ENCODE data around the gene MRPL40. TPM values are rescaled to one million over a fixed set of nuclear protein-coding genes. Genes with fewer than 3 reads are reported as not detected.
A peak's percentile ranks its signal among the peaks of the same experiment; 100 is the strongest.

The MRPL40 gene
- polyA plus RNA-seq, 4 donors, result 25.2 to 33.5 (median 28.9) TPM

DNA sequence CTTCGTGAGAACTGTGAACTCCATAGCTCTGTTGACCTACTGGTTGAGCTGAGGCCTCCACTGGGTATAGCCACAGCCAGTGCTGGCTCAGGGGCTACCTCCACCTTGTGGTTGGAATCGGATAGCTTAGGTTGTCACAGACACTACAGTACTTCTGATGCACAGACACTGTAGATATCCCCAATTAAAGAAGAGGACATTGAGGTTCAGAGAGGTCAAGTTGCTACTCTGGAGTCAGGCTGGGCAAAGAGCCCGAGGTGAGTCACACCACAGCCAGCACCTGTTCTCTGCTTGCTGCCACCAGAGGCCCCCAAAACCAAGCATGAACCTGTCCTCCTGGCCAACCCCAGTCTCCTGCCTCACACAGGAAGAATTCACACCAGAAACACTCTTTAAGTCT lies 41.2 kb downstream of the MRPL40 start:
- DNase-seq (no peak), FAIRE-seq (no peak)
- Histone ChIP-seq H3K9me3 (ENCODE audit: control insufficient read depth in 2 of 2, insufficient read depth in 1 of 2, low read depth in 1 of 2, low read length in 1 of 2) (no peaks in the 10 kb centered on the region), H3K27ac (ENCODE audit: low read depth in 1 of 3, low read length in 2 of 3) (no peak overlapping the region), H3K36me3 (ENCODE audit: control insufficient read depth in 3 of 3, insufficient read depth in 2 of 3, low read depth in 1 of 3, low read length in 3 of 3) (peaks cover 20 to 63% (median 21%) of the 10 kb centered on the region in 3 donors), H3K27me3 (ENCODE audit: control insufficient read depth in 3 of 3, insufficient read depth in 3 of 3, low read length in 3 of 3) (no peaks in the 10 kb centered on the region), H3K4me1 (ENCODE audit: control insufficient read depth in 3 of 3, insufficient read depth in 2 of 3, low read depth in 1 of 3, low read length in 2 of 3) (peaks cover 0 to 4% (median 0%) of the 10 kb centered on the region in 3 donors), H3K4me3 (ENCODE audit: low read depth in 1 of 3, low read length in 3 of 3) (no peak overlapping the region)
- WGBS, 3 donors, result 70 to 84% (median 79%) methylated on average over 3 of the region's 3 CpGs

- FAIRE-seq, result no peak
- peaks cover 8 to 39% (median 19%) of the 10 kb centered on the region in 3 donors for H3K36me3 ChIP-seq (ENCODE audit: control insufficient read depth in 3 of 3, insufficient read depth in 2 of 3, low read depth in 1 of 3, low read length in 3 of 3)
- 75 to 84% (median 81%) methylated on average over 3 of the region's 3 CpGs for WGBS, 3 donors
Measured at GRCh38 chr22:19476023-19476422, 43.7 kb downstream of the MRPL40 start.

GRCh38 chr22:19477321-19478044 lies 45.1 kb downstream of the MRPL40 start:
- Histone ChIP-seq H3K4me3 (ENCODE audit: low read depth in 1 of 3, low read length in 3 of 3) (peak overlapping the region in 2 of 3 donors; percentile 66 to 68), H3K4me1 (ENCODE audit: control insufficient read depth in 3 of 3, insufficient read depth in 2 of 3, low read depth in 1 of 3, low read length in 2 of 3) (peaks cover 0 to 6% (median 0%) of the 10 kb centered on the region in 3 donors), H3K36me3 (ENCODE audit: control insufficient read depth in 3 of 3, insufficient read depth in 2 of 3, low read depth in 1 of 3, low read length in 3 of 3) (peaks cover 8 to 25% (median 16%) of the 10 kb centered on the region in 3 donors), H3K27ac (ENCODE audit: low read depth in 1 of 3, low read length in 2 of 3) (peak overlapping the region in 1 of 3 donors; percentile 9), H3K27me3 (ENCODE audit: control insufficient read depth in 3 of 3, insufficient read depth in 3 of 3, low read length in 3 of 3) (no peaks in the 10 kb centered on the region), H3K9me3 (ENCODE audit: control insufficient read depth in 2 of 2, insufficient read depth in 1 of 2, low read depth in 1 of 2, low read length in 1 of 2) (no peaks in the 10 kb centered on the region)
- WGBS, 3 donors, result 16 to 21% (median 21%) methylated on average over 5 of the region's 5 CpGs
- FAIRE-seq (no peak), DNase-seq (peak in 1 of 2 donors; percentile 6)

More at GRCh38 chr22:19476023-19476422, 43.7 kb downstream of the MRPL40 start:
- Histone ChIP-seq H3K27me3 (ENCODE audit: control insufficient read depth in 3 of 3, insufficient read depth in 3 of 3, low read length in 3 of 3) (no peaks in the 10 kb centered on the region), H3K4me1 (ENCODE audit: control insufficient read depth in 3 of 3, insufficient read depth in 2 of 3, low read depth in 1 of 3, low read length in 2 of 3) (peaks cover 0 to 6% (median 0%) of the 10 kb centered on the region in 3 donors), H3K27ac (ENCODE audit: low read depth in 1 of 3, low read length in 2 of 3) (no peak overlapping the region), H3K4me3 (ENCODE audit: low read depth in 1 of 3, low read length in 3 of 3) (no peak overlapping the region), H3K9me3 (ENCODE audit: control insufficient read depth in 2 of 2, insufficient read depth in 1 of 2, low read depth in 1 of 2, low read length in 1 of 2) (no peaks in the 10 kb centered on the region)
- no peak for DNase-seq

- Histone ChIP-seq H3K27ac (ENCODE audit: low read depth in 1 of 3, low read length in 2 of 3) (peak overlapping the region; percentile 81 to 94 (median 89)), H3K4me1 (ENCODE audit: control insufficient read depth in 3 of 3, insufficient read depth in 2 of 3, low read depth in 1 of 3, low read length in 2 of 3) (peaks cover 0 to 6% (median 0%) of the 10 kb centered on the region in 3 donors), H3K9me3 (ENCODE audit: control insufficient read depth in 2 of 2, insufficient read depth in 1 of 2, low read depth in 1 of 2, low read length in 1 of 2) (no peaks in the 10 kb centered on the region), H3K36me3 (ENCODE audit: control insufficient read depth in 3 of 3, insufficient read depth in 2 of 3, low read depth in 1 of 3, low read length in 3 of 3) (peaks cover 8 to 18% (median 10%) of the 10 kb centered on the region in 3 donors), H3K27me3 (ENCODE audit: control insufficient read depth in 3 of 3, insufficient read depth in 3 of 3, low read length in 3 of 3) (no peaks in the 10 kb centered on the region), H3K4me3 (ENCODE audit: low read depth in 1 of 3, low read length in 3 of 3) (peak overlapping the region; percentile 66 to 93 (median 68))
- DNase-seq, result peak; percentile 39 to 42
- WGBS, 3 donors, result 1% methylated on average over 27 to 31 of the region's 31 CpGs
- no peak for FAIRE-seq
Measured at GRCh38 chr22:19478045-19478900, 45.9 kb downstream of the MRPL40 start.

GRCh38 chr22:19478901-19479354 lies 46.6 kb downstream of the MRPL40 start, which contains the start of gene UFD1:
TSS of gene UFD1 (minus strand) at chr22:19479193. CDS start at chr22:19479085, 108 bp downstream.
- DNase-seq, result peak; percentile 78 to 91

DNA sequence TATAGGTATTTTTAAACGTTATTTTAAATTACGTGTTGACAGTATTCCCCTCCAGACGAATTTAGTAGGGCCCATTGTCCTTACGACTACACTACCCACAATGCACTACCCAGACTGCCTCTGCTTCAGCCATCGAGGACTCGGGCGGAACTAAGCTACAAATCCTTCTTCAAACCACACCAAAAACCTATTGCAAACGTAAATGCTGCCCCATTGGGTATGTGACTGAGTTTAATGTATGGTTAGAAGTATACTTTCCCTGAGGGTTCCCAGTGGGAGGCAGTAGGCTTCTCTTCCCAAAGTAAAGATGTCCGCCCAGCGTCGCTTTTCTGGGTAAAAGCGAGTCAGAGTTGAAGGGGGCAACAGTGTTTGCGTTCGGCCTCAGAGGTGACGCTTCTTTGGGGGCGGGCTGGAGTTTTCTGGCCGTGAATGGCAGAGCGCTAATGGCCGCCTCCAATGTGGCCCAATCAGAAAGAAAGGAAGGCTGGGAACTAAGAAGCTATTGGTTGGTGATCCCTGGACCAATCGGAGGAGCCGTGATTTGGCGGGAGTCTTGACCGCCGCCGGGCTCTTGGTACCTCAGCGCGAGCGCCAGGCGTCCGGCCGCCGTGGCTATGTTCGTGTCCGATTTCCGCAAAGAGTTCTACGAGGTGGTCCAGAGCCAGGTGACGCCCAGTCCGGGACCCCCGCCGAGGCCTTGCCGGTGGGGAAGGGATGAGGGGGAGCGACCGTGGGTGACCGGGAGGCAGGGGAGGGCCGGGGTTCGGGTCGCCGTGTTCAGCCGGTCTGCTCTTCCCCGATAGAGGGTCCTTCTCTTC lies 47.2 kb downstream of the MRPL40 start, which contains the start of gene CDC45:
CDC45 (plus strand) TSS at position 566 of the 818 bp plus-strand sequence; CDS start at position 615, 49 bp downstream.
- Histone ChIP-seq H3K27me3 (ENCODE audit: control insufficient read depth in 3 of 3, insufficient read depth in 3 of 3, low read length in 3 of 3) (no peaks in the 10 kb centered on the region), H3K4me1 (ENCODE audit: control insufficient read depth in 3 of 3, insufficient read depth in 2 of 3, low read depth in 1 of 3, low read length in 2 of 3) (peaks cover 0 to 6% (median 0%) of the 10 kb centered on the region in 3 donors), H3K9me3 (ENCODE audit: control insufficient read depth in 2 of 2, insufficient read depth in 1 of 2, low read depth in 1 of 2, low read length in 1 of 2) (no peaks in the 10 kb centered on the region), H3K4me3 (ENCODE audit: low read depth in 1 of 3, low read length in 3 of 3) (peak within 1 kb of the TSS; percentile 66 to 93 (median 68)), H3K36me3 (ENCODE audit: control insufficient read depth in 3 of 3, insufficient read depth in 2 of 3, low read depth in 1 of 3, low read length in 3 of 3) (peaks cover 2 to 12% (median 4%) of the 10 kb centered on the region in 3 donors), H3K27ac (ENCODE audit: low read depth in 1 of 3, low read length in 2 of 3) (peak within 1 kb of the TSS; percentile 81 to 94 (median 89))
- FAIRE-seq (peak; percentile 67), DNase-seq (peak; percentile 99)
- 0 to 1% (median 0%) methylated on average over 50 of the region's 50 CpGs for WGBS, 3 donors

More at GRCh38 chr22:19478901-19479354, 46.6 kb downstream of the MRPL40 start, which contains the start of gene UFD1:
- FAIRE-seq, result no peak
- 0 to 1% (median 0%) methylated on average over 28 to 42 of the region's 42 CpGs for WGBS, 3 donors
- peak within 1 kb of the TSS; percentile 66 to 93 (median 68) for H3K4me3 ChIP-seq (ENCODE audit: low read depth in 1 of 3, low read length in 3 of 3)
- H3K27ac ChIP-seq (ENCODE audit: low read depth in 1 of 3, low read length in 2 of 3), result peak within 1 kb of the TSS; percentile 81 to 94 (median 89)
- H3K36me3 ChIP-seq (ENCODE audit: control insufficient read depth in 3 of 3, insufficient read depth in 2 of 3, low read depth in 1 of 3, low read length in 3 of 3), result peaks cover 2 to 12% (median 7%) of the 10 kb centered on the region in 3 donors
- H3K9me3 ChIP-seq (ENCODE audit: control insufficient read depth in 2 of 2, insufficient read depth in 1 of 2, low read depth in 1 of 2, low read length in 1 of 2), result no peaks in the 10 kb centered on the region
- H3K4me1 ChIP-seq (ENCODE audit: control insufficient read depth in 3 of 3, insufficient read depth in 2 of 3, low read depth in 1 of 3, low read length in 2 of 3), result peaks cover 0 to 6% (median 0%) of the 10 kb centered on the region in 3 donors
- H3K27me3 ChIP-seq (ENCODE audit: control insufficient read depth in 3 of 3, insufficient read depth in 3 of 3, low read length in 3 of 3), result no peaks in the 10 kb centered on the region

- Histone ChIP-seq H3K9me3 (ENCODE audit: control insufficient read depth in 2 of 2, insufficient read depth in 1 of 2, low read depth in 1 of 2, low read length in 1 of 2) (no peaks in the 10 kb centered on the region), H3K36me3 (ENCODE audit: control insufficient read depth in 3 of 3, insufficient read depth in 2 of 3, low read depth in 1 of 3, low read length in 3 of 3) (peaks cover under 1 to 10% (median 2%) of the 10 kb centered on the region in 3 donors), H3K27me3 (ENCODE audit: control insufficient read depth in 3 of 3, insufficient read depth in 3 of 3, low read length in 3 of 3) (no peaks in the 10 kb centered on the region), H3K4me1 (ENCODE audit: control insufficient read depth in 3 of 3, insufficient read depth in 2 of 3, low read depth in 1 of 3, low read length in 2 of 3) (peaks cover 0 to 6% (median 0%) of the 10 kb centered on the region in 3 donors), H3K4me3 (ENCODE audit: low read depth in 1 of 3, low read length in 3 of 3) (peak overlapping the region; percentile 31 to 68 (median 46)), H3K27ac (ENCODE audit: low read depth in 1 of 3, low read length in 2 of 3) (no peak overlapping the region)
- 0 to 1% (median 1%) methylated on average over 15 of the region's 15 CpGs for WGBS, 3 donors
- DNase-seq (no peak), FAIRE-seq (no peak)
Measured at GRCh38 chr22:19480173-19480568, 47.8 kb downstream of the MRPL40 start.

Data from small intestine (tissue), 7 donors.